K562 (cell line): Measurements from ENCODE around the gene LSS. TPM values are rescaled to one million over a fixed set of nuclear protein-coding genes. Genes with fewer than 3 reads are reported as not detected.

Experiments used
- ATAC-seq: fragments of 200-7000 bp; cut with Tn5 transposase; 3 replicates; pipeline ENCODE4 v1.9.1; 2020; ENCODE audit warnings: moderate library complexity
- BruUV-seq: library from RNA; stranded (reverse); fragments of 400-500 nt; replicated peaks from 2 replicates; lab custom pipeline; 2021; lab: Mats Ljungman, UMichigan
- CTCF ChIA-PET: fragments of 300-600 bp; formaldehyde crosslinking; extraction: SDS; loops from one replicate; lab custom pipeline; 2021; ENCODE audit warnings: low intra/inter-chr PET ratio; lab: Yijun Ruan, JAX
- POLR2A ChIA-PET: fragments of 300-600, 350-650 bp; sonication (Branson Sonifier 250); formaldehyde crosslinking; extraction: SDS; loops from one replicate; lab custom pipeline; 2021; ENCODE audit warnings: antibody characterized with exemption, inconsistent platforms; lab: Yijun Ruan, JAX
- DNase-seq, 4 experiments: peaks; one replicate each; pipeline versions ENCODE4 v3.0.0 to v3.0.0-alpha.2; 2011 to 2018; ENCODE audit warnings: low spot score in 3 of 4, mixed read lengths in 3 of 4; ENCODE audit errors: extremely low read depth in 1 of 4
- FAIRE-seq: peaks from 2 replicates; lab custom pipeline; 2011; peaks lifted over from hg19 to GRCh38; lab: Jason Lieb, UNC
- H2AFZ ChIP-seq: 2 replicates; pipeline ENCODE4 v1.6.0; 2011; ENCODE audit warnings: low read depth, low read length, control low read depth, inconsistent platforms
- H3K27ac ChIP-seq: fragments of 200-600 bp; 3 replicates; pipeline ENCODE4 v1.8.0; 2011; ENCODE audit warnings: low read depth, mild to moderate bottlenecking, control low read depth, inconsistent platforms, low read length, moderate library complexity, mixed read lengths; ENCODE audit errors: extremely low read depth
- H3K27me3 ChIP-seq, 2 experiments: fragments of 300-600 bp in 1 of 2; 2 replicates in 1 of 2; 3 replicates in 1 of 2; pipeline versions ENCODE4 v1.6.0 to v1.8.0; 2011; ENCODE audit warnings: inconsistent platforms in 2 of 2, low read length in 2 of 2, mild to moderate bottlenecking in 1 of 2, mixed read lengths in 1 of 2, moderate library complexity in 1 of 2; ENCODE audit not compliant: control insufficient read depth in 2 of 2, insufficient read depth in 2 of 2
- H3K36me3 ChIP-seq: fragments of 300-600 bp; 3 replicates; pipeline ENCODE4 v1.8.0; 2011; ENCODE audit warnings: mild to moderate bottlenecking, low read length, inconsistent platforms; ENCODE audit not compliant: control insufficient read depth, insufficient read depth
- H3K4me1 ChIP-seq, 2 experiments: fragments of 200-600 bp in 1 of 2; replicated peaks in 1 of 2; 2 replicates in 1 of 2; 3 replicates in 1 of 2; pipeline versions ENCODE4 v1.5.1 to v1.8.0; 2011; ENCODE audit warnings: inconsistent platforms in 2 of 2, low read length in 2 of 2, mild to moderate bottlenecking in 1 of 2, mixed read lengths in 1 of 2, moderate library complexity in 1 of 2; ENCODE audit not compliant: control insufficient read depth in 2 of 2, insufficient read depth in 2 of 2
- H3K4me2 ChIP-seq: 2 replicates; pipeline ENCODE4 v1.6.1; 2011; ENCODE audit warnings: low read length, control low read depth, inconsistent platforms, mixed read lengths; ENCODE audit not compliant: insufficient read depth
- H3K4me3 ChIP-seq: fragments of 200-600 bp; sonication (generic), shearing (Covaris generic); 2 replicates; pipeline ENCODE4 v1.5.1; 2016; ENCODE audit warnings: control low read depth, inconsistent platforms
- H3K79me2 ChIP-seq: fragments of 200-600 bp; 3 replicates; pipeline ENCODE4 v1.8.0; 2011; ENCODE audit warnings: low read length, inconsistent platforms; ENCODE audit not compliant: control insufficient read depth, insufficient read depth
- H3K9ac ChIP-seq, 2 experiments: 2 replicates each; pipeline versions ENCODE4 v1.6.0 to v1.6.1; 2011; ENCODE audit warnings: low read depth in 2 of 2, low read length in 2 of 2, control low read depth in 1 of 2, inconsistent platforms in 1 of 2, mild to moderate bottlenecking in 1 of 2, mixed read lengths in 1 of 2; ENCODE audit not compliant: insufficient read depth in 1 of 2
- H3K9me1 ChIP-seq: one replicate; pipeline ENCODE4 v1.6.0; 2011; ENCODE audit warnings: inconsistent platforms, mild to moderate bottlenecking, low read length, moderate library complexity; ENCODE audit not compliant: control insufficient read depth, insufficient read depth
- H3K9me3 ChIP-seq: replicated peaks from 2 replicates; pipeline ENCODE4 v1.5.1; 2011; ENCODE audit warnings: low read depth, low read length, inconsistent platforms; ENCODE audit not compliant: control insufficient read depth, insufficient read depth
- H4K20me1 ChIP-seq: replicated peaks from 2 replicates; pipeline ENCODE4 v1.6.1; 2011; ENCODE audit warnings: low read length, inconsistent platforms, mixed read lengths; ENCODE audit not compliant: control insufficient read depth, insufficient read depth
- ZBTB33 ChIP-seq: sonication (generic); formaldehyde crosslinking; IDR thresholded peaks from 2 replicates; pipeline ENCODE4 v1.8.1; 2023; ENCODE audit warnings: mild to moderate bottlenecking, missing genetic modification reagents
- ZNF76 ChIP-seq: fragments of 250-450 bp; sonication (Bioruptor Pico); IDR thresholded peaks from 2 replicates; pipeline ENCODE4 v1.4.0; 2020; ENCODE audit warnings: mild to moderate bottlenecking, moderate library complexity, borderline replicate concordance
- WGBS: fragments of 100-300 bp; shearing (Covaris generic); methylation state at CpG from one replicate; pipeline ENCODE4 v1.1.6; 2016; ENCODE audit warnings: low coverage, mixed read lengths; ENCODE audit not compliant: insufficient coverage; ENCODE audit errors: missing lambda C conversion rate; 5-methylcytosine and 5-hydroxymethylcytosine counted together
- in situ Hi-C: fragments of 300-500 bp; cut with MboI; formaldehyde crosslinking; loops from 4 replicates; pipeline ENCODE4 v1.15.0; 2018; ENCODE audit warnings: inconsistent platforms, mixed read lengths
- intact Hi-C: fragments of 100-400 bp; cut with micrococcal nuclease; formaldehyde crosslinking; loops from 2 replicates; pipeline ENCODE4 v1.14.2; 2022
- polyA plus RNA-seq, 8 experiments: library from polyadenylated mRNA; depleted of rRNA in 4 of 8; stranded (reverse) in 5 of 8; unstranded in 3 of 8; fragments of >200 nt; fragmentation: Nextera tagmentation in 2 of 8; fragmentation: Illumina TruSeq in 1 of 8; extraction: Ambion mirVana in 2 of 8; extraction: Trizol in 1 of 8; gene quantifications; 2 replicates each; pipeline versions ENCODE4 v1.2.1 to v1.2.3, GENCODE V29; 2011 to 2014; ENCODE audit warnings: inconsistent platforms in 1 of 8, missing spikeins in 1 of 8
- total RNA-seq, 7 experiments: library from RNA; depleted of rRNA in 6 of 7; stranded (reverse); fragments of >200 nt in 6 of 7; fragmentation: Illumina TruSeq in 2 of 7; extraction: Trizol in 2 of 7; gene quantifications; 2 replicates each; pipeline versions ENCODE4 v1.2.1 to v1.2.3, GENCODE V29; 2011 to 2021; ENCODE audit warnings: low replicate concordance in 1 of 7

LSS gene
- total and polyA plus RNA-seq, 9 of the 15 experiments (the other 6 are each of a cell fraction or from before 2014, with no cell fraction given): 2.2 to 89.5 (median 37.4) TPM

GRCh38 chr21:46145840-46146691, 82.5 kb downstream of the LSS start:
- TF ChIP-seq ZBTB33 (CRISPR knock-in tag): peak; percentile 68
- no peak for TF ChIP-seq ZNF76 (CRISPR knock-in tag)
- TF ChIP-seq, all 486 proteins: peak for 1
- DNase-seq (no peak), FAIRE-seq (no peak), ATAC-seq (no peak)
- no peak overlapping the region for H3K27ac ChIP-seq
- in situ Hi-C loops: no loop called here
- H3K27me3 ChIP-seq: no peaks in the 10 kb centered on the region
- H4K20me1 ChIP-seq: no peaks in the 10 kb centered on the region
- H3K9me3 ChIP-seq: peaks cover 3% of the 10 kb centered on the region; the same call in 1 of the 2 replicates
- H3K79me2 ChIP-seq: no peaks in the 10 kb centered on the region
- H2AFZ ChIP-seq: no peak overlapping the region
- no peaks in the 10 kb centered on the region for H3K36me3 ChIP-seq
- no TSS peak for BruUV-seq
- 88% methylated on average over 29 of the region's 60 CpGs for WGBS
- CTCF ChIA-PET: interaction anchor here (1.6 kb wide), 1 partner anchor 140 kb away, joined by 9 read pairs; the partner anchor contains the start of genes MCM3AP and YBEY
- H3K4me1 ChIP-seq: peaks cover 5 to 55% of the 10 kb centered on the region in 2 experiments; a peak in 4 of 5 replicates
- no peaks in the 10 kb centered on the region for H3K9me1 ChIP-seq
- H3K9ac ChIP-seq: no peak overlapping the region
- no peak overlapping the region for H3K4me2 ChIP-seq
- no peak overlapping the region for H3K4me3 ChIP-seq
- POLR2A ChIA-PET: no interaction called here
- intact Hi-C loops: loop anchor here (10.0 kb wide), 2 partner anchors 139 to 319 kb away; partner anchors contain the start of genes MCM3AP and YBEY
